ENCODE measurements around the gene ADAMTS10. TPM values are rescaled to one million over a fixed set of nuclear protein-coding genes. Genes with fewer than 3 reads are reported as not detected.
"Not testable (repeated sequence)": the region's sequence is repeated elsewhere in the genome, so short reads cannot be mapped to it uniquely, and the experiment has no call there.

The ADAMTS10 gene
- polyA plus RNA-seq (2013, experiment 1 of 2; ENCODE audit: insufficient read length) = 24.0 TPM
- 27.7 TPM for polyA plus RNA-seq (2013, experiment 2 of 2; ENCODE audit: insufficient read length)

- DNase-seq = peak; percentile 62
Observed at GRCh38 chr19:8610041-8610935, at the start of gene ADAMTS10. ADAMTS10 (minus strand) TSS chr19:8610715; CDS start chr19:8605710, 5,005 bp downstream.

GRCh38 chr19:8659905-8660304, 49.4 kb upstream of the ADAMTS10 start:
- no peak for DNase-seq

DNA sequence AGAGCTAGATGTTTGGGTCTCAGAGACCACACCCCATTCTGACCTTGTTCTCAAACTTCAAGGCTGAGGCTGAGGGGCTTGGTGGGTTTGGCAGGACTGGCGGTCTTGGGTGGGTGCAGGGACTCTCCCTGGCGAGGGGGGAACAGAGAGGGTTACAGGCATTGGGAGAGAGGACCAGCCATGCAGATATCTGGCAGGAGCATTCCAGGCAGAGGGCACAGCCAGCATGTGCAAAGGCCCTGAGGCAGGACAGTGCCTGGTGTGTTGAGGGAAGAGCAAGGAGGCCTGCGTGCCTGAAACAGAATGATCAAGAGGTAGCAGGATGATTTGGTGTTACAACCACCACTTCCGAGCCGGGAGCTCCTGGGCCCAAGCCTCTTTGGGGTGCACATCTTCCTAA, 47.4 kb upstream of the ADAMTS10 start:
- no peak for DNase-seq

- no peak for DNase-seq
Observed at GRCh38 chr19:8655340-8655709, 44.8 kb upstream of the ADAMTS10 start.

GRCh38 chr19:8654591-8655339, 44.2 kb upstream of the ADAMTS10 start:
- DNase-seq = peak; percentile 31

- no peak for DNase-seq
Observed at GRCh38 chr19:8648240-8648639, 37.7 kb upstream of the ADAMTS10 start.

GRCh38 chr19:8643860-8644653, 33.5 kb upstream of the ADAMTS10 start:
- DNase-seq = no peak

GRCh38 chr19:8642561-8642960, 32.0 kb upstream of the ADAMTS10 start:
- no peak for DNase-seq

DNA sequence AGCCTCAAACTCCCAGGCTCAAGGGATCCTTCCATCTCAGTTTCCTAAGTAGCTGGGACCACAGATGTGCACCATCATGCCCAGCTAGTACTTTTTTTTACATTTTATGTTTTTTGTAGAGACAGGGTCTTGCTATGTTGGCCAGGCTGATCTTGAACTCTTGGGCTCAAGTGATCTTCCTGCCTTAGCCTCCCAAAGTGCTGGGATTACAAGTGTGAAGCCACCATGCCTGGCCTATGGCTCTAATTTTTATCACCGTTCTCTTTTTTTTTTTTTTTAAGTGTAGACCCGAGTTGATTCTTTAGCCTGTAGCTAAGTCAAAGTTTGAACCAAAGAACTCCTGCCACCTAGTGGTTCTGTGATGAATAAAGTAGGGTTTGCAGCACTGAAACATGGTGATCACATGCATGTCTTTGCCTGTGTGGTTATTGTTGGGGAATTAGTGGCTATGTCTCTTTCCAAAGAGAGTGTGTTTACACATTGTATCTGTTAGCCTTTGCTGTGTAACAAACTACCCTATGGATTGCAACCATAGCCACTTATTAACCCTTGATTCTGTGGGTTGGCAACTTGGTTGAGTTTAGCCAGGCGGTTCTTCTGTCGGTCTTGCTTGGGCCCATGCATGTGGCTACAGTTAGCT, 31.5 kb upstream of the ADAMTS10 start:
- DNase-seq = peak; percentile 53

DNA sequence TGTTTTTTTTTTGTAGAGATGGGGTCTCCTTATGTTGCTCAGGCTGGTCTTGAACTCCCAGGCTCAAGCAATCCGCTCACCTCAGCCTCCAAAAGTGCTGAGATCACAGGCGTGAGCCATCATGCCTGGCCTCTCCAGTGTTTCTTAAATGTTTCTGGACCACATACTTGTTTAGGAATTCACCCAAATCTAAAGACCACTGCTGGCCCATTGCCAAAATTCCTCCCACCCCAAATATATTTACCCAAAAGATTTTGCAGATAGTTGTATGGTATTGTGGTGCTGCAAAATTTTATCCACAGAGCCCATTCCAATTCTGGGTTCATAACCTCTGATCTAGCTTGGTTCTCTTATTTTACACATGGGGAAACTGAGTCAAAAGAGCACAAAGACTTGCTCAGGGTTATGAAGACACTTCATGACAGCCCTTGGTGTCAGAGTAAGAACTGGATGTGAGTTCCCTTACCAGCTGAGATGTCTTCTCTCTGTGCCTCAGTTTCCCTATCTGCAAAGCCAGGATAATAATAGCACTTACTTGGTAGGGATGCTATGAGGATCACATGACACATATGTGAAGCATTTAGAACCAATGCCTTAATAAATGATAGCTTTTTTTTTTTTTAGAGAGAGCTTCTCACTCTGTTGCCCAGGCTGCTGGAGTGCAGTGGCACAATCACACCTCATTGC, 30.8 kb upstream of the ADAMTS10 start:
- DNase-seq = no peak

DNA sequence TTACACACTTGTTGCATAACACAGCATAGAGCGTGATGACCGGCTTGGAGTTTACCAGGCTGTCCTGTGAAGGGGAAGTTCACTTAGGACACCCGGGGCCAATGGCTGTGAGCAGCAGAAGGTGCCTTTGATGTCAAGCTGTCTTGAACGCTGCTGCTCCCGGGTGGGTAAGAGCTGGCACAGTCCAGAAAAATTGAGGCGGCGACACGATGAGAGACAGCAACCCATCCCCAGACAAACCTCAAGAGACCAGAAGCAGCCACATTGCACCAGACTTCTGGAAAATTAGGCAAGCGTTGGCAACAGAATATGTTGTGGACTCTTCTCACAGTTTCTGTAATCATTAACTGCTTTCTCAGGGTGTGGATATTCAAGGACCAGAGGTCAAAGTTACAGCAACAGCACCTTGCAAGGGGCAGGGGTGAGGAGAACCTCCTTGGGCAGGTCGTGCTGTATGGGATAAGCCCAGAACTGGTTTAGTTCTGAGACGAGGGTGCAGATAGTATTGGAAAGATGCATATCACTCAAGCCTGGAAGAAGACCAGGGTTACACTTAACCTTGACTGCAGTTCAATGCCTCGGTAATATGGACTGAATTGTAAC, 30.0 kb upstream of the ADAMTS10 start:
- DNase-seq = no peak

DNA sequence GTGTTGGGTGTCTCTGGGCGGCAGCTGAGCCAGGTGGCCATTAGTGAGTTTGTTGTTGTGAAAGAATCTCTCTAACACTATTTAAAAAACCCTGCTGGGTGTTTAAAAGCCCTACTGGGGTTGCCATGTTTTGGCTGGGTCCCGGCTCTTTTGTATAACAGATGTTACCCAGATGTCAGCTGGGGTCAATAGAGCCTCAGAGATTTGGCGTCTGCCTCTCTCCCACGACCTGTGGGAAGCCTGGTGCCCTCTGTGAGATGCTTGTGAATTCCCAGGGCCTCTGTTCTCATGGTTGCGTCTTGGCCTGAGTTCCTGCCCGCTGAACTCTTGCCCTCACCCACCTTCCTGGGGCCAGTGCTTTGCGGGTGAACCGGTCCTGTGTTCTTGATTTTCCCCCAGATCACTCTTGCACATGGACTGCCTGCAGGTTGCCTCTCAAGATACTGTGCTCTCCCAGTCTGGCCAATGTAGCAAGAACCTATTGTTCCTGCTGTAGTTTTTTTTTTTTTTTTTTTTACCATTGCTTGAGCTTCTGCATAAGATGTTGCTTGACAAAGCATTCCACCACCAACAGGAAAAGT, 29.4 kb upstream of the ADAMTS10 start:
- DNase-seq = no peak

DNA sequence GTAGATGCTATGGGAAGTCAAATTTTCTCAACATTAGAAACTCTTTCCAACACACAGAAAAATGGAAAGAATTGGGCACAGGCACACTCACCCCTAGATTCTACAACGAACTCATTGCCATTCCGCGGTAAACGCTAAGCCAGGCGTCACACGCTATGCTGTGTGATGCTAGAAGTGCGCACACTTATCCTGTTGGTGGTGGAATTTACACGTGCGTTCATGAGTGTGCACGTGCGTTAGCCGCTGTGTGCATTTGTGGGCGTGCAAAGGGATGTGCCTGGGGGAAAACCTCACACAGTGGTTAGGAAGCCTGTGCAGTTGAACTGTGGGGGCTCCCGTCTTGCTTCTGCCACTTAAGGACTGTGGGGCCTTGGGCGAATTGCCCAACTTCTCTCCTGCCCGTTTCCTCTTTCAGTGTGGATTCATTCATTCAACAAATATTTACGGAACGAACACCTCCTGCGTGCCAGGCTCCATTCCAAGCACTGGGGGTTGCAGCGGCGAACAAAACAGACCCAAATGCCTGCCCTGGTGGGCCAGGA, 27.6 kb upstream of the ADAMTS10 start:
- DNase-seq = peak; percentile 62

DNA sequence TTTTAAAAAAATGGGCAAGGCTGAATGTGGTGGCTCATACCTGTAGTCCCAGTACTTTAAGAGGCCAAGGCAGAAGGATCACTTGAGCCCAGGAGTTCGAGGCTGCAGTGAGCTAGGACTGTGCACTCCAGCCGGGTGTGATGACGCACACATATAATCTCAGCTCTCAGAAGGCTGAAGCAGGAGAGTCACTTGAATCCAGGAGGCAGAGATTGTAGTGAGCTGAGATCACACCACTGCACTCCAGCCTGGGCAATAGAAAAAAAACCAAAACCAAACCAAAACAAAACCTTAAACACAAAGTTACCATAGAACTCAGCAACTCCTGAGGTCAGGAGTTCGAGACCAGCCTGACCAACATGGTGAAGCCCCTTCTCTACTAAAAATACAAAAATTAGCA, 26.6 kb upstream of the ADAMTS10 start:
- not testable (repeated sequence) for DNase-seq

DNA sequence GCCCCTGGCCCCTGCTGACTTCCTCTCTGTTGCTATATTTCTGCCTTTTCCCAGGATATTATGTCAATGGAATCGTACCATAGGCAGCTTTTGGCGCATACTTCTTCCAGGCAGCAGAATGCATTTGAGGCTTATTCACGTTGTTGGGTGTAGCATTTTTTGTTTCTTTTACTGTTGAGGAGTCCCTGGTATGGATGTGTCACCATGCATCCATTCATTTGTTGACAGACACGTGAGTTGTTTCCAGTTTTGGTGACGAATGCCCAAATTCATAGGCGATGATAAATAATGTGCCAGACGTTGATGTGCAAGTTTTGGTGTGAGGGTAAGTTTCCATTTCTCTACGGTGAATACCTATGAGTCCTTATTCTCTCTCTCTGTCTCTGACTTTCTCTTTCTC, 24.9 kb upstream of the ADAMTS10 start:
- peak; percentile 38 for DNase-seq

- peak; percentile 48 for DNase-seq
Observed at GRCh38 chr19:8631425-8631819, 20.9 kb upstream of the ADAMTS10 start.

DNA sequence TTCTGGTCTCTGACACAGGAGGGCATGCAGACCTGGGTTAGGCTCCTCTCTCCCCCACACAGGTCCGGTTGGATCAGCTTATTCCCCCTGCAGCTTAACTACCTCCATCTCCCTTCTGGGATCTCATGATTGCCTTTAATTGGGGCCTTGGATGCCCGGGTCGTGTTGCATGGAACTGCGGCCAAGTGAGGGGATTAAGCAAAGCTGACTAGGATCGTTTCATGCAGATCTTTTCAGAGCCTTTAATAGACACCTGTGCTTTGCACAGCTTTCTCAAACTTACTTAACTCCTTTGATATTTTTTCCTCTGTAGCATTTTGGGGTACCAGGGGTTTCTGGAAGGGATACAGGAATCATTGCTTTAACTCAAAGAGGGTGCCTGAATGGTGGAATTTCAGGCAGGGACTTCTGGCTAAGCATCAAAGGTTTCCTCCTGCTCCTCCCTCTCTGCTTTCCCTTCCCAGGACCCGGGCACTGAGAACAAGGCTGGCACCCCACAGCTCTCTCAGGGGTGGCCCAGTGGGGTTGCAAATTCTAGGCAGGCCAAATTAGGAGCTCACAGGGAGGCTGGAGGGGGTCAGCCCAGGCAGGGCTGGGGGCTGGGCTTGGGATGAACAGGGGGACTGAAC, 20.4 kb upstream of the ADAMTS10 start:
- no peak for DNase-seq

DNA sequence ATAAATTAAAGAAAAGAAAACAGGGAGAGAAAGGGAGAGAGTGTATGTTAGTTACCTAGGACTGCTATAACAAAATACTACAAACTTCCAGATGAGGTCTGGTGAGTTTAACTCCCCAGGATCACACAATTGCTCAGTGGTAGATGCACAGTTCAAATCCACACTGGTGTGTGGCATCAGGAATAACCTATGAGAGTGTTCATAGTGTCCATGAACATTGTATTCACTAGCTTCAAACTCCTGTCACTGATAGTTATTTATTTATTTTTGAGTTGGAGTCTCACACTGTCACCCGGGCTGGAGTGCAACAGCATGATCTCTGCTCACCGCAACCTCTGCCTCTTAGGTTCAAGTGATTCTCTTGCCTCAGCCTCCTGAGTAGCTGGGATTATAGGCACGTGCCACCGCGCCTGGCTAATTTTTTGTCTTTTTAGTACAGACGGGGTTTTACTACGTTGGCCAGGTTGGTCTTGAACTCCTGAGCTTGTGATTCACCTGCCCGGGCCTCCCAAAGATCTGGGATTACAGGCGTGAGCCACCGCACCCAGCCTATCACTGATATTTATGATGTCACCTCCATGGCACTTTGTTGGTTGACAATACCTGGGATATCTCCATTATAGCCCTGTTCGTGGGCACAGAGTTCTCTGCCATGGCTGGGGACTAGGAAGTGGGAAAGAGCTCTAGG, 19.6 kb upstream of the ADAMTS10 start, which contains the start of gene NFILZ:
Gene NFILZ, plus strand, starts transcription at position 638 of the 688 bp plus-strand sequence. CDS start 46,133 bp downstream, outside the sequence.
- no peak for DNase-seq

DNA sequence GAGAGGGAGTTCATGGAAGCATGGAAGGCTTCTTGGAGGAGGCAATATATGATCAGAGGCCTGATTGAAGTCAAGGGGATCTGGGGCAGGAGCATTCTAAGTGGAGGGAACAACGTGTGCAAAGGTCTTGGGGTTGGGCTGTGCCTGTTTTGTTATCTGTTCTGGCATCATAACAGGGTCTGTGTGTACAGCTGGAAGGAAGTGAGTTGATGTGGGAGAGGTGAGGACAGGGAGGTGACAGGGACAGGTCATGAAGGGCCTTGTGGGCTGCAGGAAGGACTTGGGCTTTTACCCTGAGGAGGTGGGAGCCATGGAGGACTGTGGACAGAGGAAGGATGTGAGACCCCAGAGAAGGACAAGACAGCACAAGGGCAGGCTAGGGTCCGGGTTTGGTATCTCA, 18.7 kb upstream of the ADAMTS10 start:
- no peak for DNase-seq
